Skeletal muscle satellite cell (primary cell): ENCODE results near the gene SRSF4.
"Not testable (repeated sequence)": the region's sequence is repeated elsewhere in the genome, so short reads cannot be mapped to it uniquely, and the experiment has no call there.

Experiments
- H3K27me3 ChIP-seq: 2 replicates; pipeline ENCODE4 v1.7.0; 2013; ENCODE audit warnings: low read length; ENCODE audit not compliant: control insufficient read depth, insufficient read depth
- H3K36me3 ChIP-seq: 2 replicates; pipeline ENCODE4 v1.7.0; 2013; ENCODE audit warnings: mild to moderate bottlenecking, control low read depth, low read length; ENCODE audit not compliant: insufficient read depth
- H3K4me1 ChIP-seq: 2 replicates; pipeline ENCODE4 v1.7.0; 2013; ENCODE audit warnings: low read length; ENCODE audit not compliant: control insufficient read depth, insufficient read depth
- H3K4me2 ChIP-seq: 2 replicates; pipeline ENCODE4 v1.7.0; 2013; ENCODE audit warnings: mild to moderate bottlenecking, low read length
- H3K4me3 ChIP-seq: 2 replicates; pipeline ENCODE4 v1.7.0; 2013; ENCODE audit warnings: low read length
- H3K9ac ChIP-seq: 2 replicates; pipeline ENCODE4 v1.7.0; 2013; ENCODE audit warnings: mild to moderate bottlenecking, low read depth, low read length, moderate library complexity
- H3K9me3 ChIP-seq: replicated peaks from 2 replicates; pipeline ENCODE4 v1.7.0; 2013; ENCODE audit warnings: mild to moderate bottlenecking, control low read depth, low read length

The SRSF4 gene

DNA sequence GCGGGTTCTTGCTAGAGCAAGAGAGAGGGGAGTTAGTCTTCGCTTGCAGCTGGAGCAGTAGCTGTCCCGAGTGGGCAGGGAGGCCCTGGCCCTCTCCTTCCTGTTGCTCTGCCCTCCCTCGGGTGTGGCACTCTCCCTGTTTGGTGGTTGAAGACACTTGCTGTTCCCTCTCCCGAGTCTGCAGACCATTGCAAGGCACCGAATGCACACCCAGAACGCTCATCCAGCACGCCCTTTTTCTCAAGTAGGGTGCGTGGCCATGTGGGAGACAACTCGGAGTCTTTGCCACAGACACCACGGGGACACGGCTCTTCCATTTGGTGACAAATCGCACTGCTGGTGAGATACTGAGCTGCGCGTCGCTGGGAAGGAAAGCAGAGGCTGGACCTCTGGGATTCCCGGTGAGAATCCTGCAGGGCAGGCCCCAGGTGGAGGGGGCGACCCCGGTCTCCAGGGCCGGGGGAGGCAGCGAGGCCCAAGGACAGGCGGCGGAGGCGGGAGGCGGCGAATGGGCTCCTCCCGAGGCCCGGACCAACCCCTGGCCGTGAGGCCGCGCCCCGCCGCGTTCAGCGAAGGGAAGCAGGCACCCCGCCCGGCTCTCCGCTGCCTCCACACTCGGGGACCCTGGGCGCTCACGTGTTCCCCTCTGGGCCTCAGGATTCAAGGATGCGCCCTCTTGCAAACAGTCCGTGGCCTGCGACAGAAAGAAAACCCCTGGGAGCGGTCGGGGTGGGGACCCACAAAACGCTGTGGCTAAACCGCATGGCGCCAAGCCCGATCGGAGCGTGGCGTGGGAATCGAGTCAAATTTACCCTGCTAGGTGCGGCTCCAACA lies 47.6 kb downstream of the SRSF4 start:
- no peak overlapping the region for H3K9ac ChIP-seq
- no peaks in the 10 kb centered on the region for H3K9me3 ChIP-seq
- H3K4me1 ChIP-seq: no peaks in the 10 kb centered on the region
- no peak overlapping the region for H3K4me2 ChIP-seq
- no peaks in the 10 kb centered on the region for H3K36me3 ChIP-seq
- H3K27me3 ChIP-seq: no peaks in the 10 kb centered on the region
- H3K4me3 ChIP-seq: no peak overlapping the region

DNA sequence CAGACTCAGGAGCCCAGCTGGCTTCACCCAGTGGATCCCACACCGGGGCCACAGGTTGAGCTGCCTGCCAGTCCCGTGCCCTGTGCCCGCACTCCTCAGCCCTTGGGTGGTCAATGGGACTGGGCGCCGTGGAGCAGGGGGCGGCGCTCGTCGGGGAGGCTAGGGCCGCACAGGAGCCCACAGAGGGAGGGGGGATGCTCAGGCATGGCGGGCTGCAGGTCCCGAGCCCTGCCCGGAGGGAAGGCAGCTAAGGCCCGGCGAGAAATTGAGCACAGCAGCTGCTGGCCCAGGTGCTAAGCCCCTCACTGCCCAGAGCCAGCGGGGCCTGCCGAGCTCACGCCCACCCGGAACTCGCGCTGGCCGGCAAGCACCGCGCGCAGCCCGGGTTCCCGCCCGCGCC lies 50.6 kb downstream of the SRSF4 start:
- H3K4me1 ChIP-seq, H3K9ac ChIP-seq, H3K36me3 ChIP-seq: not testable (repeated sequence)

DNA sequence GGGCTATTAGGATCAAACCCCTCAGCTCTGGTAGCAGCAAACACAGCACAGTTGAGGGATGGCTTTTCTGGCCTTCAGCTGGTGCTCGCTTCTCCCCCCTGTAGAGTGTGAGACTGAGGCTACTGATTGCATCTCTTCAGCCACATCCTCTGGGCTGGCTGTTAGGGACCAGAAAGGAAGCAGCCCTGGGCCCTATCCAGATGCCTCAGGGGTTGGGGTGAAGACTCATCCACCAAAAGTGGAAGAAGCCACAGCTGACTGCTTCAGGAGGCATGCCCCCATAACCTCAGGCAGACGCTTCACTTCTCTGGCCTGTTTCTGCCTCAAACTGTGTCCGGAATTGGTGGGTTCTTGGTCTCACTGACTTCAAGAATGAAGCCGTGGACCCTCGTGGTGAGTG lies 51.8 kb downstream of the SRSF4 start:
- Histone ChIP-seq H3K36me3 (no peaks in the 10 kb centered on the region), H3K9ac (no peak overlapping the region)

More for the DNA sequence above, 50.6 kb downstream of the SRSF4 start:
- H3K4me2 ChIP-seq, H3K4me3 ChIP-seq, H3K27me3 ChIP-seq, H3K9me3 ChIP-seq: not testable (repeated sequence)

GRCh38 chr1:29128739-29129138 lies 53.0 kb downstream of the SRSF4 start:
- no peaks in the 10 kb centered on the region for H3K36me3 ChIP-seq
- no peak overlapping the region for H3K4me2 ChIP-seq
- no peaks in the 10 kb centered on the region for H3K9me3 ChIP-seq
- H3K9ac ChIP-seq: no peak overlapping the region
- no peak overlapping the region for H3K4me3 ChIP-seq
- peaks cover 9% of the 10 kb centered on the region for H3K4me1 ChIP-seq
- H3K27me3 ChIP-seq: peaks cover 8% of the 10 kb centered on the region

More for the DNA sequence above, 51.8 kb downstream of the SRSF4 start:
- Histone ChIP-seq H3K4me3 (no peak overlapping the region), H3K4me1 (peaks cover 3% of the 10 kb centered on the region), H3K4me2 (no peak overlapping the region), H3K27me3 (peaks cover 8% of the 10 kb centered on the region), H3K9me3 (no peaks in the 10 kb centered on the region)

DNA sequence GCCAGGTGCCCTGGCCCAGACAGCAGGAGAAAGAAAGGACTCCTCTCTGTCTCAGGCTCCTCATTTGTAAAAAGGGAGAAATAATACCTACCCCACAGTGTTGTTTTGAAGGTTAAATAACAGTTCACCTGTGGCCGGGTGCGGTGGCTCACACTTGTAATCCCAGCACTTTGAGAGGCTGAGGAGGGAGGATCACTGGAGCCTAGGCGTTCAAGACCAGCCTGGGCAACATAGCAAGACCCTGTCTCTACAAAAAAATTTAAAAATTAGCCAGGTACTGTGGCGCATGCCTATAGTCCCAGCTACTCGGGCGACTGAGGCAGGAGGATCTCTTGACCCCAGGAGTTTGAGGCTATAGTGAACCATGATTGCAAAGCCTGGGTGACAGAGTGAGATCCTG lies 55.5 kb downstream of the SRSF4 start:
- Histone ChIP-seq H3K9ac (no peak overlapping the region), H3K4me1 (peaks cover 25% of the 10 kb centered on the region), H3K4me2 (no peak overlapping the region), H3K9me3 (no peaks in the 10 kb centered on the region), H3K4me3 (no peak overlapping the region), H3K36me3 (no peaks in the 10 kb centered on the region), H3K27me3 (peaks cover 27% of the 10 kb centered on the region)

DNA sequence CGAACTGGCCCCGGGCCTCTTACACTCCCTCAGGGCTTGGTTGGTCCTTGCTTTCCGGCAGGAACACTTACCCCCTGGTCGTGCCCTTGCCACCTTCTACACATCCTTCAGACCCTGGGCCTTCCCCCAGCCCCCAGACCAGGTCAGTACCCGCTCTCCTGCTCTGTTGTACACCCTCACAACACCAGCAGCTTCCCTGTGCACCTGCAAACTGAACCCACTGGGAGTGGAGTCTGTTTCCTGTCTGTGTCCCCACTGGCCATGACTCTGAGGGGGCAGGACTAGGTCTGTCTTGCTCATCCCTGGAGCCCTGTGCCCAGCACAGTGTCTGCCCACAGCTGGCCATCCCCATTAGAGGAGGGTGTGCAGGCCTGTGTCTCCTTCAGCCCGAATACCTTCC lies 55.9 kb downstream of the SRSF4 start:
- Histone ChIP-seq H3K36me3 (no peaks in the 10 kb centered on the region), H3K9me3 (no peaks in the 10 kb centered on the region), H3K4me1 (peaks cover 25% of the 10 kb centered on the region), H3K4me3 (no peak overlapping the region), H3K27me3 (peaks cover 27% of the 10 kb centered on the region), H3K9ac (no peak overlapping the region), H3K4me2 (no peak overlapping the region)

- Histone ChIP-seq H3K9ac (peak overlapping the region; percentile 88), H3K27me3 (peaks cover 28% of the 10 kb centered on the region), H3K4me2 (peak overlapping the region; percentile 89), H3K9me3 (no peaks in the 10 kb centered on the region), H3K36me3 (no peaks in the 10 kb centered on the region), H3K4me3 (peak overlapping the region; percentile 84), H3K4me1 (peaks cover 25% of the 10 kb centered on the region)
Observed at GRCh38 chr1:29125237-29125641, 56.5 kb downstream of the SRSF4 start.

GRCh38 chr1:29124366-29125236 lies 57.1 kb downstream of the SRSF4 start:
- peak overlapping the region; percentile 89 for H3K4me2 ChIP-seq
- H3K36me3 ChIP-seq: no peaks in the 10 kb centered on the region
- peak overlapping the region; percentile 88 for H3K9ac ChIP-seq
- H3K27me3 ChIP-seq: peaks cover 29% of the 10 kb centered on the region
- H3K4me3 ChIP-seq: peak overlapping the region; percentile 84
- peaks cover 25% of the 10 kb centered on the region for H3K4me1 ChIP-seq
- no peaks in the 10 kb centered on the region for H3K9me3 ChIP-seq

- H3K4me1 ChIP-seq: peaks cover 25% of the 10 kb centered on the region
- peak within 1 kb of the TSS; percentile 89 for H3K4me2 ChIP-seq
- H3K9ac ChIP-seq: peak within 1 kb of the TSS; percentile 88
- H3K27me3 ChIP-seq: peaks cover 29% of the 10 kb centered on the region
- no peaks in the 10 kb centered on the region for H3K36me3 ChIP-seq
- H3K4me3 ChIP-seq: peak within 1 kb of the TSS; percentile 84
- H3K9me3 ChIP-seq: no peaks in the 10 kb centered on the region
Observed at GRCh38 chr1:29123887-29124365, 57.8 kb downstream of the SRSF4 start, which contains the start of gene TMEM200B. Gene TMEM200B (minus strand): TSS chr1:29123903. CDS start chr1:29121828, 2,075 bp downstream.

GRCh38 chr1:29123053-29123886 lies 58.4 kb downstream of the SRSF4 start:
- peak overlapping the region; percentile 89 for H3K4me2 ChIP-seq
- peak overlapping the region; percentile 57 for H3K4me3 ChIP-seq
- H3K4me1 ChIP-seq: peaks cover 25% of the 10 kb centered on the region
- peaks cover 33% of the 10 kb centered on the region for H3K27me3 ChIP-seq
- H3K9me3 ChIP-seq: no peaks in the 10 kb centered on the region
- H3K9ac ChIP-seq: no peak overlapping the region
- no peaks in the 10 kb centered on the region for H3K36me3 ChIP-seq

DNA sequence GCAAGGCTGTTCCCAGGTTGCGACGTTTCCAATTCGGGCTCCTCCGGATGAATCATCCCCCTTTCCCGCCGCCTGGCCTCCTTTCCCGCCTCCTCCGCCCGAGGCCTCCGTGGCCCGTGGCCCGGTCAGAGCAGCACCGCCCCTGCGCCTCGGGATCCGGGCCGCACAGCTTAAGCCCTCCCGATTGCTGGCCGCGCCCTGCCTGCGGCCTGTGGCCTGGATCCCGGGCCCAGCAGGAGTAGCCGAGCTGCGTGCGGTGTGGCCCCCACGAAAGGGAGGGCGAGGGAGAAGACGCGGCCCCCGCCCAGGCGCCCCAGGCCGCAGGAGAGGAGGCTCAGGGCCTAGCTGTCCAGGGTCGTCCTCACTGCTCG lies 59.0 kb downstream of the SRSF4 start:
- peaks cover 25% of the 10 kb centered on the region for H3K4me1 ChIP-seq
- no peaks in the 10 kb centered on the region for H3K9me3 ChIP-seq
- peak overlapping the region; percentile 57 for H3K4me3 ChIP-seq
- H3K9ac ChIP-seq: peak overlapping the region; percentile 29
- H3K36me3 ChIP-seq: no peaks in the 10 kb centered on the region
- peaks cover 27% of the 10 kb centered on the region for H3K27me3 ChIP-seq
- peak overlapping the region; percentile 89 for H3K4me2 ChIP-seq
